Neuronal stem cell (in vitro differentiated cells): ENCODE results near the gene CEBPB.

Source experiments
- DNase-seq: peaks from one replicate; pipeline ENCODE4 v3.0.0-alpha.2; 2013; ENCODE audit warnings: low spot score
- H2AFZ ChIP-seq: one replicate; pipeline ENCODE4 v1.6.1; 2013; ENCODE audit warnings: mild to moderate bottlenecking, low read length, inconsistent platforms
- H2AK5ac ChIP-seq: 2 replicates; pipeline ENCODE4 v1.6.1; 2013; ENCODE audit warnings: low read depth, mild to moderate bottlenecking, inconsistent platforms, low read length, moderate library complexity, mixed read lengths
- H2BK120ac ChIP-seq: 2 replicates; pipeline ENCODE4 v1.6.1; 2013; ENCODE audit warnings: low read depth, mild to moderate bottlenecking, inconsistent platforms, low read length, moderate library complexity, mixed read lengths
- H2BK12ac ChIP-seq: one replicate; pipeline ENCODE4 v1.6.1; 2013; ENCODE audit warnings: low read length, inconsistent platforms
- H2BK15ac ChIP-seq: 2 replicates; pipeline ENCODE4 v1.6.1; 2013; ENCODE audit warnings: mild to moderate bottlenecking, low read length, inconsistent platforms, mixed read lengths
- H2BK5ac ChIP-seq: one replicate; pipeline ENCODE4 v1.6.1; 2013; ENCODE audit warnings: inconsistent platforms, mild to moderate bottlenecking, low read length, moderate library complexity
- H3K14ac ChIP-seq: one replicate; pipeline ENCODE4 v1.6.1; 2013; ENCODE audit warnings: low read length, inconsistent platforms
- H3K18ac ChIP-seq: 2 replicates; pipeline ENCODE4 v1.6.1; 2013; ENCODE audit warnings: low read length, inconsistent platforms
- H3K23ac ChIP-seq: 2 replicates; pipeline ENCODE4 v1.6.1; 2013; ENCODE audit warnings: low read depth, mild to moderate bottlenecking, mixed read lengths, low read length, inconsistent platforms; ENCODE audit not compliant: poor library complexity
- H3K27ac ChIP-seq: replicated peaks from 3 replicates; pipeline ENCODE4 v1.5.1; 2013; ENCODE audit warnings: low read length, inconsistent platforms
- H3K27me3 ChIP-seq, 3 experiments: 2 replicates each; pipeline ENCODE4 v1.6.1; 2013; ENCODE audit warnings: low read length in 3 of 3, mild to moderate bottlenecking in 2 of 3, inconsistent platforms in 1 of 3, low read depth in 1 of 3, mixed read lengths in 1 of 3, moderate library complexity in 1 of 3; ENCODE audit not compliant: control insufficient read depth in 3 of 3, insufficient read depth in 3 of 3
- H3K36me3 ChIP-seq, 2 donors: replicated peaks in 1 of 2; 2 replicates each; pipeline ENCODE4 v1.6.1; 2013; ENCODE audit warnings: low read length in 2 of 2; ENCODE audit not compliant: control insufficient read depth in 2 of 2, insufficient read depth in 2 of 2
- H3K4ac ChIP-seq: 2 replicates; pipeline ENCODE4 v1.6.1; 2013; ENCODE audit warnings: inconsistent platforms, mild to moderate bottlenecking, low read length, moderate library complexity
- H3K4me1 ChIP-seq, 2 donors: 1 replicate in 1 of 2; 2 replicates in 1 of 2; pipeline ENCODE4 v1.6.1; 2013; ENCODE audit warnings: low read length in 2 of 2, low read depth in 1 of 2; ENCODE audit not compliant: control insufficient read depth in 2 of 2, insufficient read depth in 1 of 2
- H3K4me2 ChIP-seq: one replicate; pipeline ENCODE4 v1.6.1; 2013; ENCODE audit warnings: mild to moderate bottlenecking, low read length, inconsistent platforms; ENCODE audit not compliant: insufficient read depth, poor library complexity, severe bottlenecking
- H3K4me3 ChIP-seq, 2 donors: 2 replicates each; pipeline ENCODE4 v1.5.1; 2013; ENCODE audit warnings: low read length in 2 of 2, mild to moderate bottlenecking in 2 of 2, inconsistent platforms in 1 of 2, moderate library complexity in 1 of 2
- H3K79me1 ChIP-seq: one replicate; pipeline ENCODE4 v1.6.1; 2013; ENCODE audit warnings: low read depth, mild to moderate bottlenecking, inconsistent platforms, low read length, moderate library complexity
- H3K9ac ChIP-seq: one replicate; pipeline ENCODE4 v1.6.1; 2013; ENCODE audit warnings: mild to moderate bottlenecking, low read depth, low read length, inconsistent platforms; ENCODE audit not compliant: poor library complexity
- H3K9me3 ChIP-seq, 2 donors: replicated peaks in 1 of 2; 2 replicates each; pipeline versions ENCODE3 to v1.6.1; 2013; ENCODE audit warnings: low read length in 2 of 2, mild to moderate bottlenecking in 2 of 2, inconsistent platforms in 1 of 2, low read depth in 1 of 2, mixed read lengths in 1 of 2, moderate library complexity in 1 of 2; ENCODE audit not compliant: control insufficient read depth in 2 of 2, insufficient read depth in 1 of 2
- H4K8ac ChIP-seq: one replicate; pipeline ENCODE4 v1.6.1; 2013; ENCODE audit warnings: low read depth, mild to moderate bottlenecking, inconsistent platforms, low read length, moderate library complexity
- H4K91ac ChIP-seq: one replicate; pipeline ENCODE4 v1.6.1; 2013; ENCODE audit warnings: low read length, low read depth, mild to moderate bottlenecking, inconsistent platforms; ENCODE audit not compliant: poor library complexity
- WGBS, 2 donors: extraction: QIAGEN DNeasy Blood & Tissue Kit; methylation state at CpG; one replicate each; pipeline ENCODE4 v1.1.7; 2013; ENCODE audit warnings: missing lambda C conversion rate in 2 of 2, mixed read lengths in 1 of 2; ENCODE audit not compliant: insufficient read length in 2 of 2, insufficient replicate concordance in 1 of 2; ENCODE audit errors: extremely low coverage in 2 of 2; 5-methylcytosine and 5-hydroxymethylcytosine counted together

The CEBPB gene

DNA sequence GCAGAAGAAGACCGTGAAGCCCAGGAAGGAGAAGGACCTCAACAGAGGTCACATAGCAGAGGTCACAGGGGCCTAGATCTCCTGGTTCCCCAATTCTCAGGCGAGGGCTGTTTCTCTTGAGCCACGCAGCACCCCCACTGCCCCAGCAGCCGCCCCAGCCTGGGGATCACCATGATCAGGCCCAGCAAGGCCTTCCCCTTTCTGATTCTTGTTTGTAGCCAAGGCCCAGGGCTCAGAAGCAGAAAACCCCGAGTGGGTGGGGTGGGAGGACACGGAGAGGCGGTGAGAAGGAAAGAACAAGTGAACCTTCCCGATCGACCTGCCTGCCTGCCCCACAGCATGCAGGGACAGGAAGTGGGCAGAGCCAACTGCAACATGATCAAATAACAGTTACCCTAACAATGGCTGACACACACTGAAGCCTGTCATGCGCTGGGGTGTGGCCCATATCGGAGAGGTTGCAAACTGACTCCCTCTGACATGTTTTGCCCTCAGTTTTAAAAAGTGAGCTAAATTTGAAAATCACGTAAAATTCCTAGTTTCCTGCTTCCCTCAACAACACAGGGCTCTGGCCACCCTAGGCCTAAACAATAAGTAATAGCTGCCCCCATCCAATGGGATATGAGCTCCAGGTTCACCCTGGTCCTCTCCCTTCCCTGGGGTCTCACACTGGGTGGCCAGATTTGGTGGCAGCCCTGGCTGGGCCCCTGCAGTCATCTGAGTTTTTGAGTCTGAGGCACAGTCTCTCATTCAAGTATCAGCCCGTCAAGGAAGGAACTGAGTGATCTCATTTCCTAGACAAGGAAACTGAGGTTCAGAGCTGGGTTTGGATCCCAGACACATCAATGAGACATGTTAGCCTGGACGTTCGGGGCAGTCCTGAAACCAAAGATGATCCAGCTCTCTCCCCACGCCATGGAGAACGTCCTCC, 43.6 kb upstream of the CEBPB start:
- Histone ChIP-seq H3K9me3 (no peaks in the 10 kb centered on the region), H2BK120ac (no peak overlapping the region), H2BK12ac (peak overlapping the region; percentile 65), H2BK15ac (peak overlapping the region; percentile 11), H3K14ac (no peak overlapping the region), H3K4me2 (no peak overlapping the region), H3K9ac (peak overlapping the region; percentile 78), H3K79me1 (peaks cover 11% of the 10 kb centered on the region), H2BK5ac (peak overlapping the region; percentile 47), H3K27ac (no peak overlapping the region), H3K23ac (peak overlapping the region; percentile 26), H3K27me3 (no peaks in the 10 kb centered on the region), H3K4me1 (peaks cover 11 to 14% of the 10 kb centered on the region in 2 donors), H4K8ac (no peak overlapping the region), H3K18ac (peak overlapping the region; percentile 68), H4K91ac (no peak overlapping the region), H3K4me3 (no peak overlapping the region), H2AFZ (peak overlapping the region; percentile 45), H3K4ac (no peak overlapping the region), H2AK5ac (peak overlapping the region; percentile 95), H3K36me3 (peaks cover 15 to 70% of the 10 kb centered on the region in 2 donors)
- no peak for DNase-seq
- no CpG with 5 or more reads among the region's 17 CpGs for WGBS, 2 donors

DNA sequence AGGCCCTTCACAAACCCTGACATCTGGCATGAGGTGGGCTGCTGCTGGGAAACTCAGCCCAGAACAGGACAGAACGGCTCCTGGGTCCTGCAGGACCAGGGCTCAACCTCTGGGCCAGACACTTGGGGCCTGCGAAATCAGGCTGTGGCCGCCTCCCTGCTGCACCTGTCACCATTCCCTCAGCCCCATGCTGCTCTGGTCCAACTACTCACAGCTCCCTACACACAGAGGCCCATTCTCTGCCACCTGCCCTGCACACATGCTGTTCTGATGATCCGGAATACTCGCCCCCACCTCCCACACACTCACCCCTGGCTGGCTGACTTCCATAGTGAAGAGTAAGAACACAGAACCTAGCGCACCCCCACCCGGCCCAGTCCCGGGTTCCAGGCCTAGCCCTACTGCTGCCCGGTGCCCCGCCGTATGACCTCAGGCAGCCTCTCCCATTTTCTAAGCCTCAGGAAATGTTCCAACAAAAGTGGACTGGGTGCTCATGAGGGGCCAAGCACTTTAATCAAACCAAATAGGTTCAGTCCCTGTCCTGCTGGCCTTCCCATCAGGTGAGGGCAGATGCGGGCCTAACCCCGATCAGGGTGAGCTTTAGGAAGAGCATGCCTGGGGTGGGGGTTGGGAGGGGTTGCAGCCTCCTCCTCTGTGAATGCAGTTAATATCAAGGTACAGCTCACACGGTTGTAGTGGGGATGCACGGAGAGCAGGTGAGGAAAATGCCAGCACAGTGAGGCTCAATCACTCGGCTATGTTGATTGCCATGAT, 41.0 kb upstream of the CEBPB start:
- H4K91ac ChIP-seq, result no peak overlapping the region
- no peak overlapping the region for H3K27ac ChIP-seq
- H2BK5ac ChIP-seq, result no peak overlapping the region
- no peak for DNase-seq
- no peak overlapping the region for H2AFZ ChIP-seq
- H2AK5ac ChIP-seq, result no peak overlapping the region
- H2BK12ac ChIP-seq, result no peak overlapping the region
- H2BK15ac ChIP-seq, result no peak overlapping the region
- no peak overlapping the region for H3K4me2 ChIP-seq
- no peak overlapping the region for H3K18ac ChIP-seq
- WGBS, 2 donors, result no CpG with 5 or more reads among the region's 16 CpGs
- peaks cover 24 to 27% of the 10 kb centered on the region in 2 donors for H3K4me1 ChIP-seq
- H2BK120ac ChIP-seq, result no peak overlapping the region
- H4K8ac ChIP-seq, result no peak overlapping the region
- H3K79me1 ChIP-seq, result peaks cover 11% of the 10 kb centered on the region
- no peak overlapping the region for H3K23ac ChIP-seq
- H3K9ac ChIP-seq, result peak overlapping the region; percentile 65
- H3K14ac ChIP-seq, result no peak overlapping the region
- H3K4me3 ChIP-seq, result no peak overlapping the region
- H3K27me3 ChIP-seq, result no peaks in the 10 kb centered on the region
- H3K36me3 ChIP-seq, result peaks cover 7 to 49% of the 10 kb centered on the region in 2 donors
- H3K9me3 ChIP-seq, result no peaks in the 10 kb centered on the region
- no peak overlapping the region for H3K4ac ChIP-seq

DNA sequence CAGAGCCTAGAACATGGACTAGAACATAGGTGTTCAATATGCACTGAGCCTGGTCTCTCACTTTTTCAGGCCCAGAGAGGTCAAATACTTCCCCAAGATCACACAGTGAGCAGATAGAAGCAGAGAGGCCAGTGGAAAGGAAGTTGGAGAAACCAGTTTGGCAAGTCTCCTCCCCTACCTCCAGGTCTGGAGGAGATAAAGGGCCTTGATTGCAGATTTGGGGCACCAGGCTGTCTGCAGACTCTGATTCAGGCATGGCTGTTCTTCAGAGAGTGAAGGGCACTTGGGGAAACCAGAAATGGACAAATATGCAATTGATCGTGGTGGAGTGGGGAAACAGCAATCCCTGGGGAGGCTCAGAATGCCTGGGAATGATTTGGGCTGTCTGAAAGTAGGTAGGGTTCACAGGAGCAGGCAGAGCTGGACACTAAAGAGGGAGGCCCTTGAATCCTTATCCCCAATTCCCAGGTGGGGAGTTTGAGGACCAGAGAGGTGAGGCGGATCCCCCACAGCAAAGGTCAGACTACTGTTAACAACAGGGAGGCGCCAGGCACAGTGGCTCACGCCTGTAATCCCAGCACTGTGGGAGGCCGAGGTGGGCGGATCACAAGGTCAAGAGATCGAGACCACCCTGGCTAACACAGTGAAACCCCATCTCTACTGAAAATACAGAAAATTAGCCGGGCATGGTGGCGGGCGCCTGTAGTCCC, 39.4 kb upstream of the CEBPB start:
- H3K27ac ChIP-seq, result no peak overlapping the region
- no peak for DNase-seq

More for the DNA sequence above, 39.4 kb upstream of the CEBPB start:
- H3K14ac ChIP-seq, result no peak overlapping the region
- H3K18ac ChIP-seq, result no peak overlapping the region
- no CpG with 5 or more reads among the region's 10 CpGs for WGBS, 2 donors
- no peak overlapping the region for H2BK15ac ChIP-seq
- H3K4me1 ChIP-seq, result peaks cover 24 to 26% of the 10 kb centered on the region in 2 donors
- peaks cover 9% of the 10 kb centered on the region for H3K79me1 ChIP-seq
- peaks cover 6 to 43% of the 10 kb centered on the region in 2 donors for H3K36me3 ChIP-seq
- H2AFZ ChIP-seq, result no peak overlapping the region
- no peaks in the 10 kb centered on the region for H3K9me3 ChIP-seq
- H2BK12ac ChIP-seq, result no peak overlapping the region
- H3K9ac ChIP-seq, result no peak overlapping the region
- no peaks in the 10 kb centered on the region for H3K27me3 ChIP-seq
- no peak overlapping the region for H2BK5ac ChIP-seq
- H4K8ac ChIP-seq, result no peak overlapping the region
- H4K91ac ChIP-seq, result no peak overlapping the region
- no peak overlapping the region for H2BK120ac ChIP-seq
- H3K23ac ChIP-seq, result no peak overlapping the region
- no peak overlapping the region for H3K4me2 ChIP-seq
- H2AK5ac ChIP-seq, result no peak overlapping the region
- H3K4ac ChIP-seq, result no peak overlapping the region
- H3K4me3 ChIP-seq, result no peak overlapping the region
